Measurements from ENCODE around the gene ZER1.
"Not testable (repeated sequence)": the region's sequence is repeated elsewhere in the genome, so short reads cannot be mapped to it uniquely, and the experiment has no call there.

The ZER1 gene

GRCh38 chr9:128786681-128787601 is 15.2 kb upstream of the ZER1 start, which contains the start of gene TBC1D13:
TBC1D13 (plus strand) TSS chr9:128787253; CDS start chr9:128787354, 101 bp downstream.
- peak; percentile 89 for DNase-seq

DNA sequence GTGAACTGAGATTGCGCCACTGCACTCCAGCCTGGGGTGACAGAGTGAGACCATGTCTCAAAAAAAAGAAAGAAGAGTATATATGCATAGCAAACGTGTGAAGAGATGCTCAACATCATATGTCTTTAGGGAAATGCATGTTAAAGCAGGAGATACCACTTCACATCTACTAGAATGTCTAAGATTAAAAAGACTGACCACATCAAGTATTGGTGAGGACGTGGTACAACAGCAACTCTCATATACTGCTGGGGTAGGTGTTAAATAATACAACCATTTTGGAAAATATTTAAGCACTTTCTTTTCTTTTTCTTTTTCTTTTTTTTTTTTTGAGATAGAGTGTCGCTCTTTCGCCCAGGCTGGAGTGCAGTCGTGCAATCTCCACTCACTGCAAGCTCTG is 13.7 kb upstream of the ZER1 start:
- DNase-seq: no peak

GRCh38 chr9:128782669-128783068 is 10.9 kb upstream of the ZER1 start:
- no peak for DNase-seq

DNA sequence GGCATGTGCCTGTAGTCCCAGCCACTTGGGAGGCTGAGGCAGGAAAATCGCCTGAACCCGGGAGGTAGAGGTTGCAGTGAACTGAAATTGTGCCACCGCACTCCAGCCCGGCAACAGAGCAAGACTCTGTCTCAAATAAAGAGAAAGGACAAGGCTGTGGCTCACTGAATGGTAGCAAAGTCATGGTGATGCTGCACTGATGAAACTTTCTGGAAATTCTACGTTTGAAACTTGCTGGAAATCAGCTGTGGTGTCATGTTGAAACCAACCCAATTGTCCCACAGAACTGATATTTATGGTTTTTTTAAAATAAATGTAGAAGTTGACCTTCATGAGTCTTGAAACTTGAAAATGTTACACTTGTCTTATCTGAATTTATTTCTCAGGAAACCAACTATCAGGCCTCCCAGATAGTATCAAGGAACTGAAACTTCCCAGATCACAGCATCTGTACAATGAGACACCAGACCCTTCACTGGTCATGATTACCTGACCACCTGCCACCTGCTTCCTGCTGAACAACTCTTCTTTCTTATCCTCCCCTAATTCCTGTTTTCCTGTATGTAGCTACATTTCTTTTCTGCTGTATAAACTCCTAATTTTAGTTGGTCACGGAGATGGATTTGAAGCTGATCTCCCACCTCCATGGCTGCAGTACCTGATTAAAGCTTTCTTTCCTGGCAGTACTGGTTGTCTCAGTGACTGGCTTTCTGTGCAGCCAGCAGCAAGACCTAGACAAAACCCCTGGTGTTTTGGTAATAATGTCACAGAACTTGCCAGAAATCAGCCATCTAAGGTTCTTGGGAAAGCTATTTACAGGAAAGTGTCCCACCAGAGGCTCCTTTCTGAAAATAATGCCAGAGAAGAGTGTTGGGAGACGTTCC is 9.7 kb upstream of the ZER1 start:
- no peak for DNase-seq

GRCh38 chr9:128780093-128780492 is 8.4 kb upstream of the ZER1 start:
- DNase-seq: not testable (repeated sequence)

- no peak for DNase-seq
Measured at GRCh38 chr9:128774804-128775203, 3.1 kb upstream of the ZER1 start.

- DNase-seq: no peak
Measured at GRCh38 chr9:128773049-128773448, 1.3 kb upstream of the ZER1 start.

DNA sequence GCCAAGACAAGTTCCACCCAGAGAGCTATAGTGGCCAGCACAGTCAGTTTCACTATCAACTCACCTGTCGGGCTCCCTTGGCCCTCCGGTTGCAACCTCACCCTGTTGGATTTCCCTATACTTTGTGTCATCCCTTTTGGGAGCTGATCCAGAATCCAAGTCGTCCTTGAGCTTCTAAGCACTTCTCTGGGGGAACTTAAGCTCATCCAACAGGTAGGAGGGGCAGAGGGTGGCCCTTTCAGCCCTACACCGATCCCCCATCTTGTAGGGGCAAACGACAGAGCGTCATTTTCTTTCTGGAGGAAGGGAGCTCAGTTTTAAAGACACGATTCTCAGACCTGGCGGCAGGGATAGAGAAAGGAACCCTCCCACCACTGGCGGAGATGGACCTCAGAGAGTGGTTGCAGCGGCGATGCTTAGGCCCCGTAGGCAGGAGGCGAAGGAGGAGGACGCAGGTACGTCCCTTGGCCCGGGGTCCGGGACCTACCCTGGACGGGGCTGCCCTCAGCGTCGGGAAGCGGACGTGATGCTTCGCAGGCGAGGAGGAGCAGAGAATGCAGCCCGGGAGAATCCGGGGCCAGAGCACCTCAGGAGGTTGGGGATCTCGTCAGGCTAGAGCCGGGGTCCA is 519 bp downstream of the ZER1 start:
- DNase-seq: peak; percentile 23

GRCh38 chr9:128770286-128771030 is 1.3 kb downstream of the ZER1 start:
- DNase-seq: no peak

- DNase-seq: no peak
Measured at GRCh38 chr9:128768606-128769005, 3.1 kb downstream of the ZER1 start.

DNA sequence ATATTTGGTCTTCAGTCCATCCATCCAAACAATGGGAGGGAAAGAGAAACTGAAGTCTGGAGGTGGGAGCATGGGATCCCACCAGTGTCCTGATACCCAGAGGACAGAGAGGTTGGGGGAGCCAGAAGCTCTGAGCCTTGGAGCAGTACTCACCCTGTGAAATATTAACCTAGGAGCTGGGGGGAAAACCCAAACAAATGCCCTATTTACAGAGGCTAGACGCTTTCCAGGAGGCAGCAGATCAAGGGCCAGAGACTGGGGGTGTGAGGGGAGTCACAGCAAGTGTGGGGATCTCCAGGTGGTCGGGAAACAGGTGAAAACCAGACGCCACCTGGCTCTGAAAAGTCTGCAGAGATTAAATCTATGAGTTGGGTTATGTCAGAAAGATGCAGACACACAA is 6.2 kb downstream of the ZER1 start:
- no peak for DNase-seq

DNA sequence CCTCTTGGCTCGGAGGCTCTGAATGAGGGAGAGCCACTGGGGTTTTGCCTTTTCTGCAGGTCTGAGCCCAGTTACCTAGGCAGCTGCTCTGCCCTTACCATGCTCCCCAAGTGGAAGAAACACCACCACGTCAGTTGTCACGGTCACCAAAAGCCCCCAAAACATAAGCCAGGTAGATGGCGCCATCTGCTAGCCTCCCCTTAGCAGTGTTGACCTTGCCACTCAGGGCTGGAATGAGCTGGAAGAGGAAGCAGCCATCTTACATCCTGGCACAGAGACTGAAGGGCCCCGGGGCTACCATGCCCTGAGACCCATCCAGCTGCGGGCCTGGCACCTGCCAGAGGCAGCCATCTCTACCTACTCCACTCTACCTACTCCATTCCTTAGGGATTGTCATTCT is 7.4 kb downstream of the ZER1 start:
- no peak for DNase-seq

DNA sequence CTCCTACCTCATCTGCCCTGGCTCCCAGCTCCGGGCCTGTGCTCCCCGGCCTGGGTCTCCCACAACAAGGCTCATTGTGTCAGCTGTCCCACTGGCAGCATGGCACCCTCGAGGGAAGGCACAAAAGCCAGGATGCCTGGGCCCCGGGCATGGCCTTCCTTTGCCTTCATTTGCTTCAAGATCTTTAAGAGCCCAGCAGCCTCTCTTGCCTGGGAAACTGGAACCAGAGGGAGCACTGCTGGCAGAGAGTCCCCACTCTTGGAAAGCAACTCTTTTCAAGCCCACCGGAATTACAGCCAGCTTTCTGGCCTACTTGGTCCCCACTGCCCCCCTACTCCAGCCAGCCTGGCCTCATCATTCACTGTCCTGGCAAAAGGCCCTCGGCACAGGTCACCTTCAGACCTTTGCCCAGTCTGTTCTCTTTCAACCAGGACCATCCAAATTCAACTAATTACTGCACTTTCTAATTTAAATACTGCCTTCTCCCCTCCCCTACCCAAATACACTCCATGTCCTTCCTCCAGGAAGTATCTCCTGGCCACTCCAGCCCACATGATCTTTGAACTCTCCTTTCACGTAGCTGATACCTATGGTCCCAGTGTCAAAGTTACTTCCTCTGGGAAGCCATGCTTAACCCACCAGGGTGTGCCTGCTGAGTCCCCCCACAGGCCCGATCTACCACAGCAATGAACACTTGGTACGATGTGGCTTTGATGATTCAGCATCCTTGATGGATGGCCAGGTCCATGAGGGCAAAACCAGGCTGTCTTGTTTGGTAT is 8.9 kb downstream of the ZER1 start:
- no peak for DNase-seq

- DNase-seq: no peak
Measured at GRCh38 chr9:128757602-128758001, 14.1 kb downstream of the ZER1 start.

- no peak for DNase-seq
Measured at GRCh38 chr9:128753627-128754026, 18.1 kb downstream of the ZER1 start.

DNA sequence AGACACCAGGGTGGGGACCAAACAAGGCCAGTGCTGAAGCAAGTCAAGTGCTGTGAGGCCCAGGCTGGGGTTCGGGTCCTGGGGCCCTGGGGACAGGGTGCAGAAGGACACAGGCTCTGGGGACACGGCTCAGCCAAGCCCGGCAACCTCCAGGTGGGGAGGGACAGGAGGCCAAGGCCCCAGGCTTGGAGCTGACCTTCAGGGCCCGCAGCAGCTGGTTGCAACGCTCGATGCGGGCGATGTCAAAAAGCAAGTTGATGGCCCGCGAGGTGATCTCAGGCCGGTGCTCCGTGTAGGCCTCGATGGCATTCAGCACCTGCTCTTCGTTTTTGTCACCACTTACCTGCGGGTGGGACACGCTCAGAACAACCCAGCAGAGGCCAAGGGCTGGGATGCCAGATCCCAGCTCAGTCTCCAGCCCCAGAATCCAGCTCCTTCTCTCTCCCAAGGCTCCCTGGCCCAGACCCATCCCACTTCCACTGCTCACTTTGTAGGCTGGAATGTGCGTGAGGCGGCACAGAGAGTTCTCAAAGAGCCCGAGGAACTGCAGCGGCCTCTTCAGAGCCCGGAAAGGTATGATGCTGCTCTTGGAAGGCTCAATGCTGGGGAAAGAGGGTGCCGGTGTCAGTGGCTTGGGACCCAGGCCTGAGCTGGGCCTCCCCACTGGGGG is 20.7 kb downstream of the ZER1 start:
- DNase-seq: no peak

- no peak for DNase-seq
Measured at GRCh38 chr9:128747241-128747640, 24.5 kb downstream of the ZER1 start.

DNA sequence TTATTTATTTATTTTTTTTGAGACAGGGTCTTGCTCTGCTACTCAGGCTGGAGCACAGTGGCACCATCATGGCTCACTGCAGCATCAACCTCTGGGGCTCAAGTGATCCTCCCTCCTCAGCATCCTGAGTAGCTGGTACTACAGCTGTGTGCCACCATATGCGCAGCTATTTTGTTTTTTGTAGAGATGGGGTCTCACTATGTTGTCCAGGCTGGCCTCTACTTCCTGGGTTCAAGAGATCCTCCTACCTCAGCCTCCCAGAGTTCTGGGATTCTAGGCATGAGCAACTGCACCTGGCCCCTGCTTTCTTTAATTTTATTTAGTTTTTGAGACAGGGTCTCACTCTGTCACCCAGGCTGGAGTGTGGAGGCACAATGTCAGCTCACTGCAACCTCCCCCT is 28.3 kb downstream of the ZER1 start:
- DNase-seq: no peak

DNA sequence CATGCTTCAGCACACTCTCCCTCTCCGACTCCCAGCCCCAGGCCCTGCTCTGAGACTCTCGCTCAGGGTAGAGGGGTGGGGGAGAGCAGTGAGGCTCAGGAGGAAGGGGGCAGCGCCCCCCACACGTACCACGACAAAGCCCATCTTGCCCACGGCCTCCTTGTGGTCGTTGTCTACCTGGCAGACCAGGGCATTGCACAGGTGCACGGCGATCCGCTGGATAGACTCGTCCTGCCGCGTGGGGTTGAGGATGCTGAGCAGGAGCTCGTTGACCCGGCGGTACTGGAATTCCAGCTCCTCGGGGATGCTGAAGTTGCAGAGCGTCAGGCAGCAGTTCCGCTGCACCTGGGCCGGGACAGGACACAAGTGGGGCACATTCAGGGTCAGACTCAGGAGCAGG is 29.3 kb downstream of the ZER1 start:
- DNase-seq: no peak

GRCh38 chr9:128735373-128735772 is 36.4 kb downstream of the ZER1 start:
- DNase-seq: no peak

DNA sequence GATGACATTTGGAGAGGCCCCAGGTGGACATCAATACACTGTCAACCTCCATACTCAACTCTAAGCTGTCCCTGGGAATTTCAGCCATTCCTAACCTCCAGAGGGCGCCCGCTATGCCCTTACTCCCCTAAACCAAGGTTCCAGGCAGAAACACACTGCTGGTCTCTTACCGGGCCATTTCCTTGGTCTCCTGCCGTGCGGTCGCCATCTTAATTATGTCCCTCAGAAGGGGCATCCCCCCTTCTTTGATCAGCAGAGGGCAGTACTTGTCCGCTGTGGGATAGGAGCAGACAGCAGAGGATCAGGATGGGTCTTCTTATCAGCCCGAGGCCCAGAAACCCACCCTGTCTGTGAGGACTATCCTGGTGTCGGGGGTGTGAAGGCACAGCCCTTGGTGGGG is 38.5 kb downstream of the ZER1 start:
- no peak for DNase-seq

Data from activated CD4-positive, alpha-beta T cell treated with anti-CD3 and anti-CD28 coated beads, Interleukin-2, amount 50 U/mL, for 1 hour (primary cell).